Spleen (tissue), 11 donors: Measurements from ENCODE around the gene MEMO1. TPM values are rescaled to one million over a fixed set of nuclear protein-coding genes. Genes with fewer than 3 reads are reported as not detected.

ENCODE experiments used
- DNase-seq: peaks from one replicate; pipeline ENCODE4 v3.0.0-alpha.2; 2020
- H3K27ac ChIP-seq, 8 donors: fragments of 200-600 bp; sonication (generic) in 7 of 8; 1 replicate in 4 of 8; 2 replicates in 4 of 8; pipeline versions ENCODE4 v1.5.0 to v1.8.0; 2016 to 2021; ENCODE audit warnings: inconsistent platforms in 4 of 8, mild to moderate bottlenecking in 4 of 8, moderate library complexity in 1 of 8
- H3K27me3 ChIP-seq, 7 donors: fragments of 200-600 bp; sonication (generic) in 6 of 7; replicated peaks in 1 of 7; 1 replicate in 4 of 7; 2 replicates in 3 of 7; pipeline versions ENCODE4 v1.5.0 to v1.8.0; 2016 to 2021; ENCODE audit warnings: inconsistent platforms in 3 of 7, mild to moderate bottlenecking in 1 of 7
- H3K36me3 ChIP-seq, 6 donors: fragments of 200-600 bp; sonication (generic) in 5 of 6; 1 replicate in 4 of 6; 2 replicates in 2 of 6; pipeline versions ENCODE4 v1.5.0 to v1.8.0; 2016 to 2021; ENCODE audit warnings: inconsistent platforms in 2 of 6
- H3K4me1 ChIP-seq, 6 donors: fragments of 200-600 bp; sonication (generic) in 5 of 6; 1 replicate in 3 of 6; 2 replicates in 3 of 6; pipeline versions ENCODE4 v1.5.0 to v1.8.0; 2016 to 2021; ENCODE audit warnings: inconsistent platforms in 3 of 6
- H3K4me3 ChIP-seq, 8 donors: fragments of 200-600 bp; sonication (generic) in 7 of 8; 1 replicate in 4 of 8; 2 replicates in 4 of 8; pipeline versions ENCODE4 v1.5.0 to v1.8.0; 2016 to 2021; ENCODE audit warnings: inconsistent platforms in 4 of 8, mild to moderate bottlenecking in 4 of 8, moderate library complexity in 2 of 8
- H3K9me3 ChIP-seq, 8 donors: fragments of 200-600 bp; sonication (generic) in 7 of 8; 1 replicate in 4 of 8; 2 replicates in 4 of 8; pipeline versions ENCODE4 v1.5.0 to v1.8.0; 2016 to 2021; ENCODE audit warnings: inconsistent platforms in 4 of 8
- POLR2A ChIP-seq, 3 donors: fragments of 450-650 bp; IDR thresholded peaks; one replicate each; pipeline ENCODE4 v1.5.1; 2017; ENCODE audit warnings: antibody characterized with exemption in 3 of 3, mild to moderate bottlenecking in 1 of 3
- POLR2AphosphoS5 ChIP-seq, 3 donors: sonication (generic); formaldehyde crosslinking; IDR thresholded peaks; one replicate each; pipeline ENCODE4 v1.5.1; 2017; ENCODE audit warnings: antibody characterized with exemption in 3 of 3
- WGBS, 5 donors: extraction: QIAGEN DNeasy Blood & Tissue Kit in 3 of 5; methylation state at CpG; one replicate each; pipeline versions ENCODE4 v1.1.5 to v1.1.7; 2013 to 2018; 5-methylcytosine and 5-hydroxymethylcytosine counted together
- intact Hi-C: fragments of 100-400 bp; cut with DNase I; formaldehyde crosslinking; loops from one replicate; pipeline ENCODE4 v1.15.0; 2023; ENCODE audit warnings: low total_unique reads
- polyA plus RNA-seq, 3 donors: library from polyadenylated mRNA; stranded (reverse); fragments of 200-250 nt; gene quantifications; one replicate each; pipeline ENCODE4 v1.2.1, GENCODE V29; 2013
- total RNA-seq, 7 donors: library from RNA; depleted of rRNA in 3 of 7; stranded (reverse); fragments of >200 nt in 3 of 7; fragmentation: NEBNext Ultra II Directional in 4 of 7; extraction: Animal tissue kit (Norgen Biotek cat#: 25700) in 4 of 7; gene quantifications; one replicate each; pipeline versions ENCODE4 v1.1.0 to v1.2.1, GENCODE V29; 2016 to 2021
- TF ChIP-seq, protein P1 (sequence below), 11 experiments: fragments of 200-600 bp in 7 of 11; fragments of 450-650 bp in 4 of 11; sonication (generic) in 4 of 11; IDR thresholded peaks in 8 of 11; conservative IDR thresholded peaks in 3 of 11; 1 replicate in 7 of 11; 2 replicates in 4 of 11; pipeline versions ENCODE4 v1.4.0 to v1.8.0; 2016 to 2021; ENCODE audit warnings: antibody characterized with exemption in 11 of 11, inconsistent platforms in 4 of 11, mild to moderate bottlenecking in 1 of 11
- donor health status: healthy with polysubstance abuse.
- donor health status: DM: no; HTN: no; CAD: no; lungs with moderate emphysema.
- donor health status: DM: no; HTN: no; CAD: no.
- donor health status: Bipolar disorder and iron deficiency.
- donor health status: healthy.
- donor health status: DM: no; HTN: no; CAD: no.
- donor health status: DM: yes; HTN: yes; CAD: no.

MEMO1 gene
- total and polyA plus RNA-seq, 10 donors, result 26.9 to 55.7 (median 40.6) TPM

DNA sequence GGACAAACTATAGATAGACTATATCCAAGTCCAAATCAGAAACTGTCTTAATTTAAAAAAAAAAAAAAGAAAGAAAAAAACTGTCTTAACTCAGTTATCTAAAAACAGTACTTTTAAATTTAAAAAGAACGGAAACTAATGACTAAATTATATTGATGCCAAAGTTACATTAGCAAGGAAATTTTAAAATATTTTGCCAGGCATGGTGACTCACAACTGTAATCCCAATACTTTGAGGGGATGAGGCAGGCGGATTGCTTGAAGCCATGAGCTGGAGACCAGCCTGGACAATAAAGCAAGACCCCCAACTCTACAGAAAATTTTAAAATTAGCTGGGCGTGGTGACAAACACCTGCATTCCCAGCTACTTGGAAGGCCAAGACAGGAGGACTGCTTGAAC lies 30.9 kb downstream of the MEMO1 start:
- 90 to 96% (median 95%) methylated on average over 3 of the region's 3 CpGs for WGBS, 5 donors
- H3K27ac ChIP-seq, result peak overlapping the region in 1 of 8 donors; percentile 55
- peaks cover 9 to 50% (median 23%) of the 10 kb centered on the region in 6 donors for H3K4me1 ChIP-seq
- no peak for DNase-seq
- intact Hi-C loops, result no loop called here
- peaks cover 0 to 19% (median 1%) of the 10 kb centered on the region in 6 donors for H3K36me3 ChIP-seq
- H3K27me3 ChIP-seq, result no peaks in the 10 kb centered on the region
- H3K9me3 ChIP-seq, result no peaks in the 10 kb centered on the region
- TF ChIP-seq, protein P1, sequence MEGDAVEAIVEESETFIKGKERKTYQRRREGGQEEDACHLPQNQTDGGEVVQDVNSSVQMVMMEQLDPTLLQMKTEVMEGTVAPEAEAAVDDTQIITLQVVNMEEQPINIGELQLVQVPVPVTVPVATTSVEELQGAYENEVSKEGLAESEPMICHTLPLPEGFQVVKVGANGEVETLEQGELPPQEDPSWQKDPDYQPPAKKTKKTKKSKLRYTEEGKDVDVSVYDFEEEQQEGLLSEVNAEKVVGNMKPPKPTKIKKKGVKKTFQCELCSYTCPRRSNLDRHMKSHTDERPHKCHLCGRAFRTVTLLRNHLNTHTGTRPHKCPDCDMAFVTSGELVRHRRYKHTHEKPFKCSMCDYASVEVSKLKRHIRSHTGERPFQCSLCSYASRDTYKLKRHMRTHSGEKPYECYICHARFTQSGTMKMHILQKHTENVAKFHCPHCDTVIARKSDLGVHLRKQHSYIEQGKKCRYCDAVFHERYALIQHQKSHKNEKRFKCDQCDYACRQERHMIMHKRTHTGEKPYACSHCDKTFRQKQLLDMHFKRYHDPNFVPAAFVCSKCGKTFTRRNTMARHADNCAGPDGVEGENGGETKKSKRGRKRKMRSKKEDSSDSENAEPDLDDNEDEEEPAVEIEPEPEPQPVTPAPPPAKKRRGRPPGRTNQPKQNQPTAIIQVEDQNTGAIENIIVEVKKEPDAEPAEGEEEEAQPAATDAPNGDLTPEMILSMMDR (IDR thresholded peaks at IDR 0.05 in 8 of 11, conservative IDR thresholded peaks at IDR 0.05 in 3 of 11), result no peak
- TF ChIP-seq POLR2A (IDR thresholded peaks at IDR 0.05), result no peak
- no peak for TF ChIP-seq POLR2AphosphoS5 (IDR thresholded peaks at IDR 0.05)
- no peak overlapping the region for H3K4me3 ChIP-seq

DNA sequence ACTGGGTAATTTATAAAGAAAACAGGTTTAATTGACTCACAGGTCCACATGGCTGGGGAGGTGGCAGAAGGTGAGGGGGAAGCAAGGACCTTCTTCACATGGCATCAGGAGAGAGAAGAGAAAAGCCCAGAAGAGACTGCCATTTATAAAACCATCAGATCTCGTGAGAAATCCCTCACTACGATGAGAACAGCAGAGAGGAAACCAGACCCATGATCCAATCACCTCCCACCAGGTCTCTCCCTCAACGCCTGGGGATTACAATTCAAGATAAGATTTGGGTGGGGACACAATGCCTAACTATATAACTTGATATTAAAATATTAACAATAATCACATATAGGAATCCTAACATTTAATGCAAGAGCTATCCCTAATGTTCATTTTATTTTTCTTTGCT lies 31.8 kb downstream of the MEMO1 start:
- 86 to 96% (median 89%) methylated on average over 3 of the region's 3 CpGs for WGBS, 5 donors
- intact Hi-C loops, result no loop called here

DNA sequence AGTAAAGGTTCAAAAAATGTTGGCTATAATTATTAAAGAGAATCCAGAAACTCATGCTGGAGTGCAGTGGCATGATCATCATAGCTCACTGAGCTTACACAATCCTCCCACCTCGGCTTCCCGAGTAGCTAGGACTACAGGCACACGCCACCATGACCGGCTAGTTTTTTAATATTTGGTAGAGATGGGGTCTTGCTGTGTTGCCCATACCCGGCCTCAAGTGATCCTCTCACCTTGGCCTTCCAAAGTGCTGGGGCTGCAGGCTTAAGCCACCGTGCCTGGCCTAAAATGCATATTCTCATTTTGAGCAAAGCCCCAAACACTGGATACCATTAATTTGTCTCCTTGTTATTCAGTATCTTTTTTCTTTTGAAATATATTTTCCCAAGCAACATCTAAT lies 32.4 kb downstream of the MEMO1 start:
- no peak overlapping the region for H3K27ac ChIP-seq
- H3K27me3 ChIP-seq, result no peaks in the 10 kb centered on the region
- TF ChIP-seq, protein P1 (IDR thresholded peaks at IDR 0.05 in 8 of 11, conservative IDR thresholded peaks at IDR 0.05 in 3 of 11), result no peak
- no peak for TF ChIP-seq POLR2AphosphoS5 (IDR thresholded peaks at IDR 0.05)
- no peak for TF ChIP-seq POLR2A (IDR thresholded peaks at IDR 0.05)
- intact Hi-C loops, result no loop called here
- peaks cover 0 to 10% (median 1%) of the 10 kb centered on the region in 6 donors for H3K36me3 ChIP-seq
- H3K9me3 ChIP-seq, result no peaks in the 10 kb centered on the region
- no peak overlapping the region for H3K4me3 ChIP-seq
- 95 to 99% (median 98%) methylated on average over 6 of the region's 6 CpGs for WGBS, 5 donors
- H3K4me1 ChIP-seq, result peaks cover 9 to 65% (median 28%) of the 10 kb centered on the region in 6 donors
- no peak for DNase-seq

More for the DNA sequence above, 31.8 kb downstream of the MEMO1 start:
- Histone ChIP-seq H3K9me3 (no peaks in the 10 kb centered on the region), H3K4me3 (no peak overlapping the region), H3K4me1 (peaks cover 9 to 59% (median 24%) of the 10 kb centered on the region in 6 donors), H3K27ac (no peak overlapping the region), H3K36me3 (peaks cover 0 to 15% (median 1%) of the 10 kb centered on the region in 6 donors), H3K27me3 (no peaks in the 10 kb centered on the region)
- no peak for DNase-seq
- TF ChIP-seq POLR2A (IDR thresholded peaks at IDR 0.05), result no peak
- TF ChIP-seq, protein P1 (IDR thresholded peaks at IDR 0.05 in 8 of 11, conservative IDR thresholded peaks at IDR 0.05 in 3 of 11), result no peak
- TF ChIP-seq POLR2AphosphoS5 (IDR thresholded peaks at IDR 0.05), result no peak

DNA sequence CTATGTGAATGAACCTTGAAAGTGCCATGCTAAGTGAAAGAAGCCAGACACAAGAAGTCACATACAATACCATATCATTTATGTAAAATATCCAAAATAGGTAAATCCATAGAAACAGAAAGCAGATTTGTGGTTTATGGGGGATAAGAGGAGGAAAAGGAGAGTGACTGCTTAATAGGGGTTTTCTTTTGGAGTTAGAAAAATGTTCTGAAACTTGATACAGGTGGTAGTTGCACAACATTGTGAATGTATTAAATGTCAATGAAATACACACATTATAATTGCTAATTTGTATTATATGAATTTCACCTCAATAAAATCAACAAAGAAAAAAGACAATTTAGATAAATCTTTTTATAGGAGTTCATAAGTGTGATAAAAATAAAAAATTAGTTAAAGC lies 37.1 kb downstream of the MEMO1 start:
- H3K36me3 ChIP-seq, result peaks cover 0 to 4% (median 0%) of the 10 kb centered on the region in 6 donors
- no peaks in the 10 kb centered on the region for H3K27me3 ChIP-seq
- TF ChIP-seq POLR2AphosphoS5 (IDR thresholded peaks at IDR 0.05), result no peak
- TF ChIP-seq POLR2A (IDR thresholded peaks at IDR 0.05), result no peak
- TF ChIP-seq, protein P1 (IDR thresholded peaks at IDR 0.05 in 8 of 11, conservative IDR thresholded peaks at IDR 0.05 in 3 of 11), result no peak
- intact Hi-C loops, result no loop called here
- no peak overlapping the region for H3K4me3 ChIP-seq
- DNase-seq, result no peak
- no peak overlapping the region for H3K27ac ChIP-seq
- peaks cover 0 to 53% (median 14%) of the 10 kb centered on the region in 6 donors for H3K4me1 ChIP-seq
- no peaks in the 10 kb centered on the region for H3K9me3 ChIP-seq
